ENCODE results near the gene FAM20B.

- TF ChIP-seq CTCF (conservative IDR thresholded peaks at IDR 0.05 in 1 of 2, IDR thresholded peaks at IDR 0.05 in 1 of 2; ENCODE audit: extremely low read depth in 1 of 2, insufficient read depth in 1 of 2, low read depth in 1 of 2, low read length in 2 of 2) (no peak), EZH2 (IDR thresholded peaks at IDR 0.05; ENCODE audit: borderline replicate concordance, low read length) (no peak)
Measured at GRCh38 chr1:179042087-179042486, 16.4 kb downstream of the FAM20B start.
